ENCODE data around the gene ATOSB.

The ATOSB gene

GRCh38 chr9:35102769-35103659 lies 12.6 kb downstream of the ATOSB start, which contains the start of gene STOML2 (continued):
- TF ChIP-seq HIC1 (tag by site-specific recombination; IDR thresholded peaks at IDR 0.05) (no peak), SP2 (tag by site-specific recombination; IDR thresholded peaks at IDR 0.05) (peak; percentile 89), YY2 (tag by site-specific recombination; IDR thresholded peaks at IDR 0.05) (no peak), ZSCAN30 (tag by site-specific recombination; IDR thresholded peaks at IDR 0.05) (0 out of 2 replicates have a peak, but pooled peaks have one; percentile 16), BCL11B (tag by site-specific recombination; IDR thresholded peaks at IDR 0.05; ENCODE audit: low read depth) (no peak), AEBP2 (tag by site-specific recombination; IDR thresholded peaks at IDR 0.05; ENCODE audit: borderline replicate concordance) (no peak), ZNF549 (tag by site-specific recombination; IDR thresholded peaks at IDR 0.05) (no peak), ZNF621 (tag by site-specific recombination; IDR thresholded peaks at IDR 0.05) (no peak)
- TF ChIP-seq, protein P1, sequence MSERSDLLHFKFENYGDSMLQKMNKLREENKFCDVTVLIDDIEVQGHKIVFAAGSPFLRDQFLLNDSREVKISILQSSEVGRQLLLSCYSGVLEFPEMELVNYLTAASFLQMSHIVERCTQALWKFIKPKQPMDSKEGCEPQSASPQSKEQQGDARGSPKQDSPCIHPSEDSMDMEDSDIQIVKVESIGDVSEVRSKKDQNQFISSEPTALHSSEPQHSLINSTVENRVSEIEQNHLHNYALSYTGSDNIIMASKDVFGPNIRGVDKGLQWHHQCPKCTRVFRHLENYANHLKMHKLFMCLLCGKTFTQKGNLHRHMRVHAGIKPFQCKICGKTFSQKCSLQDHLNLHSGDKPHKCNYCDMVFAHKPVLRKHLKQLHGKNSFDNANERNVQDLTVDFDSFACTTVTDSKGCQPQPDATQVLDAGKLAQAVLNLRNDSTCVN (tag by site-specific recombination; optimal IDR thresholded peaks at IDR 0.05) = peak; percentile 82

DNA sequence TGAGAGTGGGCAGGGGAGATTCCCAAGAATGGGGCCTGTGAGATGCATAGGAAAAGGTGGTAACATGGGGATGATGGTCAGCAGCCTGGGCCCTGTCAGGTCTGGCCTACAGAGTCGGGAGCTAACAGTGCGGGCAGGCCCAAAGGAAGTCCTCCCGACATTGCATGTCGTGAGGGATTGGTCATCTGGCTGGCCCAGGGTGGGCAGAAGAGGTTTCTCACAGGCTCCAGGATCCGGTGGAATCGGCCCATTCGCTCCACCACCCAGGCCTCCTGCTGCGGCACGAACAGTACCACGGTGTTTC lies 13.2 kb downstream of the ATOSB start:
- Histone ChIP-seq H3K27ac (ENCODE audit: extremely low read depth, low read depth, low read length) (peak overlapping the region; percentile 66), H3K4me3 (ENCODE audit: low read depth, low read length) (peak overlapping the region; percentile 83), H3K9me3 (ENCODE audit: control insufficient read depth, insufficient read depth, low read depth, low read length) (no peaks in the 10 kb centered on the region), H3K36me3 (ENCODE audit: control insufficient read depth in 2 of 2, insufficient read depth in 1 of 2, low read length in 2 of 2) (peaks cover 0 to 59% of the 10 kb centered on the region in 2 experiments; a peak in 1 of 3 replicates), H3K4me1 (ENCODE audit: control insufficient read depth, insufficient read depth, low read length) (no peaks in the 10 kb centered on the region)
- ChIA-PET POLR2A (interaction anchor here (0.7 to 6.4 kb wide), 8 partner anchors 9 to 556 kb away, joined by 3 to 92 read pairs (median 18); partner anchors contain the start of genes ATOSB, CCDC107, FANCG and RMRP), CTCF (interaction anchor here (0.9 to 2.3 kb wide), 3 partner anchors 9 to 110 kb away, joined by 4 to 5 read pairs (median 5); no protein-coding TSS in a partner anchor)
- TF ChIP-seq ZNF132 (tag by site-specific recombination; IDR thresholded peaks at IDR 0.05; ENCODE audit: borderline replicate concordance) (no peak), ZBTB8A (tag by site-specific recombination; IDR thresholded peaks at IDR 0.05) (no peak), EGR2 (tag by site-specific recombination; IDR thresholded peaks at IDR 0.05; ENCODE audit: low read depth) (no peak)

DNA sequence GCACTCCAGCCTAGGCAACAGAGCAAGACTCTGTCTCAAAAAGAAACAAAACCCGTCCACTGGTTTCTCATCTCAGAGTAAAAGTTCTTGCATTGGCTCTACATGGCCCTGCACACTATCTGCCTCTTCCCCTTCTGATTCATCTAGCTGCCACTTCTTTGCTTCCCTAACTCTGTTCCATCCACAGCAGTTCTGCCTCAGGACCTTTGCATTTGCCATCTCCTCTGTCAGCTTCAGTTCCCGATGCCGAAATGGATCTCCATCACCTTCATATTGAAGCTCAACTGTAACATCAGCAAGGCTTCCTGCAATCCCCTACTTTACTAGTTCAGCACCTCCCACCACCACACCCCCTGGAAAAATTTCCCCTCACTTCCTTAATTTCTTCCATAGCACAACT lies 18.1 kb downstream of the ATOSB start:
- ChIA-PET POLR2A (interaction anchor here (0.6 to 8.1 kb wide), 8 partner anchors 13 to 67 kb away, joined by 3 to 73 read pairs (median 8); partner anchors contain the start of genes ATOSB, FANCG and VCP), CTCF (interaction anchor here (0.6 to 5.4 kb wide), 10 partner anchors 11 to 455 kb away, joined by 3 to 40 read pairs (median 4); partner anchors contain the start of genes ATOSB and FANCG)
- no peaks in the 10 kb centered on the region for H3K4me1 ChIP-seq (ENCODE audit: control insufficient read depth, insufficient read depth, low read length)
- no peak overlapping the region for H3K27ac ChIP-seq (ENCODE audit: extremely low read depth, low read depth, low read length)
- H3K36me3 ChIP-seq (ENCODE audit: control insufficient read depth in 2 of 2, insufficient read depth in 1 of 2, low read length in 2 of 2) = peaks cover 0 to 55% of the 10 kb centered on the region in 2 experiments; a peak in 1 of 3 replicates
- TF ChIP-seq ZNF174 (tag by site-specific recombination; IDR thresholded peaks at IDR 0.05) (no peak), ZNF76 (tag by site-specific recombination; IDR thresholded peaks at IDR 0.05; ENCODE audit: borderline replicate concordance, low read depth) (no peak), ZNF623 (tag by site-specific recombination; IDR thresholded peaks at IDR 0.05) (peak; percentile 93)
- no peaks in the 10 kb centered on the region for H3K9me3 ChIP-seq (ENCODE audit: control insufficient read depth, insufficient read depth, low read depth, low read length)
- H3K4me3 ChIP-seq (ENCODE audit: low read depth, low read length) = no peak overlapping the region
